GM21367 (cell line): ENCODE measurements around the gene TECPR1.
A peak's percentile ranks its signal among the peaks of the same experiment; 100 is the strongest.

Source experiments
- ATAC-seq: cut with Tn5 transposase; IDR thresholded peaks from one replicate; pipeline ENCODE4 v1.9.1; 2021; ENCODE audit not compliant: unreplicated experiment

Gene TECPR1

GRCh38 chr7:98170966-98171365, 81.1 kb downstream of the TECPR1 start:
- no peak for ATAC-seq

GRCh38 chr7:98168904-98169621, 83.0 kb downstream of the TECPR1 start:
- ATAC-seq = no peak

GRCh38 chr7:98168181-98168903, 83.7 kb downstream of the TECPR1 start:
- ATAC-seq = peak; percentile 80

GRCh38 chr7:98167653-98168052, 84.4 kb downstream of the TECPR1 start:
- ATAC-seq = no peak

- ATAC-seq = no peak
Observed at GRCh38 chr7:98166668-98166970, 85.4 kb downstream of the TECPR1 start.

GRCh38 chr7:98165827-98166667, 86.0 kb downstream of the TECPR1 start:
- ATAC-seq = no peak
